ENCODE data around the gene OCEL1. TPM values are rescaled to one million over a fixed set of nuclear protein-coding genes. Genes with fewer than 3 reads are reported as not detected.

OCEL1 gene
- total and polyA plus RNA-seq, 2 of the 13 experiments (the other 11 are each of a cell fraction or from before 2014, with no cell fraction given) = 10.6 to 17.2 TPM

- TF ChIP-seq POLR2G (IDR thresholded peaks at IDR 0.05; ENCODE audit: low read depth, low read length) = peak; percentile 42; the same call in 1 of the 2 replicates
- TF ChIP-seq MZF1 (CRISPR knock-in tag; IDR thresholded peaks at IDR 0.05; ENCODE audit: borderline replicate concordance) = no peak
- no peak for TF ChIP-seq HOXD1 (CRISPR knock-in tag; IDR thresholded peaks at IDR 0.05)
- no peak for TF ChIP-seq ETV6 (CRISPR knock-in tag; conservative IDR thresholded peaks at IDR 0.05)
- no peak for TF ChIP-seq SP140L (CRISPR knock-in tag; IDR thresholded peaks at IDR 0.05; ENCODE audit: borderline replicate concordance)
- no peak for TF ChIP-seq MYNN (CRISPR knock-in tag; IDR thresholded peaks at IDR 0.05; ENCODE audit: low read depth)
- peak; percentile 11; the same call in 1 of the 2 replicates for TF ChIP-seq ZNF782 (CRISPR knock-in tag; IDR thresholded peaks at IDR 0.05; ENCODE audit: borderline replicate concordance)
- no peak for TF ChIP-seq JUND (CRISPR knock-in tag; IDR thresholded peaks at IDR 0.05)
- no peak for TF ChIP-seq ATF7-NPFF (CRISPR knock-in tag; IDR thresholded peaks at IDR 0.05; ENCODE audit: low read depth)
- TF ChIP-seq KIAA2018 (CRISPR knock-in tag; IDR thresholded peaks at IDR 0.05; ENCODE audit: borderline replicate concordance) = no peak
- TF ChIP-seq ZNF552 (CRISPR knock-in tag; IDR thresholded peaks at IDR 0.05; ENCODE audit: borderline replicate concordance) = no peak; the same call in 1 of the 2 replicates
- TF ChIP-seq ZMYM4 (CRISPR knock-in tag; IDR thresholded peaks at IDR 0.05) = no peak
- TF ChIP-seq, protein P1, sequence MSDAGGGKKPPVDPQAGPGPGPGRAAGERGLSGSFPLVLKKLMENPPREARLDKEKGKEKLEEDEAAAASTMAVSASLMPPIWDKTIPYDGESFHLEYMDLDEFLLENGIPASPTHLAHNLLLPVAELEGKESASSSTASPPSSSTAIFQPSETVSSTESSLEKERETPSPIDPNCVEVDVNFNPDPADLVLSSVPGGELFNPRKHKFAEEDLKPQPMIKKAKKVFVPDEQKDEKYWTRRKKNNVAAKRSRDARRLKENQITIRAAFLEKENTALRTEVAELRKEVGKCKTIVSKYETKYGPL (CRISPR knock-in tag; IDR thresholded peaks at IDR 0.05) = no peak
- peak; percentile 23 for TF ChIP-seq DMAP1 (CRISPR knock-in tag; IDR thresholded peaks at IDR 0.05)
- TF ChIP-seq PBX3 (CRISPR knock-in tag; IDR thresholded peaks at IDR 0.05; ENCODE audit: borderline replicate concordance) = no peak
- no peak for TF ChIP-seq TGIF2 (CRISPR knock-in tag; IDR thresholded peaks at IDR 0.05)
- 0 out of 2 replicates have a peak, but pooled peaks have one; percentile 8 for TF ChIP-seq SP4 (CRISPR knock-in tag; IDR thresholded peaks at IDR 0.05)
- no peak for TF ChIP-seq ZMAT5 (CRISPR knock-in tag; IDR thresholded peaks at IDR 0.05; ENCODE audit: borderline replicate concordance, low read depth)
These were observed 18.0 kb downstream of the OCEL1 start (continued) for GRCh38 chr19:17243830-17244617.

All from HepG2 (cell line).